Ovary (tissue), 3 donors: ENCODE data around the gene KIAA1671.

Experiments used
- CTCF ChIP-seq, 3 donors: fragments of 450-650 bp in 2 of 3; fragments of 200-600 bp in 1 of 3; IDR thresholded peaks; one replicate each; pipeline versions ENCODE4 v1.5.1 to v1.8.0; 2016 to 2022; ENCODE audit warnings: antibody characterized with exemption in 3 of 3, mild to moderate bottlenecking in 1 of 3
- POLR2A ChIP-seq: fragments of 450-650 bp; IDR thresholded peaks from one replicate; pipeline ENCODE4 v1.6.1; 2017; ENCODE audit warnings: antibody characterized with exemption, mild to moderate bottlenecking, moderate library complexity
- donor health status: DM: no; HTN: no; CAD: no.

- TF ChIP-seq CTCF (IDR thresholded peaks at IDR 0.05) (no peak), POLR2A (no peak)
These were observed 181.9 kb downstream of the KIAA1671 start for GRCh38 chr22:25134451-25134850.
